Right lobe of liver (tissue), 6 donors: ENCODE data around the gene PLEKHO1. TPM values are rescaled to one million over a fixed set of nuclear protein-coding genes. Genes with fewer than 3 reads are reported as not detected.
A peak's percentile ranks its signal among the peaks of the same experiment; 100 is the strongest.
"Not testable (repeated sequence)": the region's sequence is repeated elsewhere in the genome, so short reads cannot be mapped to it uniquely, and the experiment has no call there.

Experiments used
- ATAC-seq, 4 donors: fragments of 200-7000 bp; cut with Tn5 transposase; one replicate each; pipeline ENCODE4 v1.9.1; 2020; ENCODE audit warnings: mild to moderate bottlenecking in 4 of 4, moderate library complexity in 4 of 4
- DNase-seq, 3 donors: peaks; one replicate each; pipeline ENCODE4 v3.0.0-alpha.2; 2020
- H3K27ac ChIP-seq, 3 donors: fragments of 200-600 bp; one replicate each; pipeline ENCODE4 v1.8.0; 2022
- H3K27me3 ChIP-seq, 2 donors: fragments of 200-600 bp; one replicate each; pipeline ENCODE4 v1.8.0; 2022
- H3K36me3 ChIP-seq, 4 donors: fragments of 200-600 bp; sonication (generic) in 1 of 4; one replicate each; pipeline versions ENCODE4 v1.5.1 to v1.8.0; 2017 to 2022; ENCODE audit warnings: control low read depth in 1 of 4
- H3K4me1 ChIP-seq, 4 donors: fragments of 200-600 bp; sonication (generic) in 1 of 4; one replicate each; pipeline versions ENCODE4 v1.5.1 to v1.8.0; 2017 to 2022; ENCODE audit warnings: control low read depth in 1 of 4
- H3K4me3 ChIP-seq, 3 donors: fragments of 200-600 bp; one replicate each; pipeline ENCODE4 v1.8.0; 2022
- H3K9me3 ChIP-seq, 4 donors: fragments of 200-600 bp; sonication (generic) in 1 of 4; one replicate each; pipeline versions ENCODE4 v1.5.1 to v1.8.0; 2017 to 2022; ENCODE audit warnings: control low read depth in 1 of 4
- CTCF ChIP-seq, 4 donors: fragments of 200-600 bp in 3 of 4; fragments of 450-650 bp in 1 of 4; IDR thresholded peaks; one replicate each; pipeline versions ENCODE4 v1.5.1 to v1.8.0; 2016 to 2022; ENCODE audit warnings: antibody characterized with exemption in 4 of 4, mild to moderate bottlenecking in 2 of 4
- POLR2A ChIP-seq: fragments of 450-650 bp; IDR thresholded peaks from one replicate; pipeline ENCODE4 v1.6.1; 2017; ENCODE audit warnings: antibody characterized with exemption, mild to moderate bottlenecking
- WGBS: methylation state at CpG from one replicate; pipeline ENCODE4 v1.1.6; 2018; ENCODE audit warnings: low coverage, low lambda C conversion rate; ENCODE audit not compliant: insufficient coverage; ENCODE audit errors: missing lambda C conversion rate; 5-methylcytosine and 5-hydroxymethylcytosine counted together
- intact Hi-C, 2 donors: fragments of 100-400 bp; cut with DNase I; formaldehyde crosslinking; loops; one replicate each; pipeline versions ENCODE4 v1.11.2 to v1.14.1; 2022
- total RNA-seq, 6 experiments: library from RNA; depleted of rRNA in 2 of 6; stranded (reverse); fragments of >200 nt in 2 of 6; fragmentation: NEBNext Ultra II Directional in 3 of 6; extraction: Animal tissue kit (Norgen Biotek cat#: 25700) in 3 of 6; gene quantifications; one replicate each; pipeline versions ENCODE4 v1.1.0 to v1.2.4, GENCODE V29; 2016 to 2023
- donor health status: DM: no; HTN: yes; CAD: no.
- donor health status: DM: no; HTN: no; CAD: no.
- donor health status: DM: no; HTN: no; CAD: no.
- donor health status: DM: no; HTN: yes; CAD: no.
- donor health status: DM: no; HTN: yes; CAD: no.

The PLEKHO1 gene
- total RNA-seq, 6 experiments from 2014 or later, result 3.4 to 11.7 (median 5.3) TPM

GRCh38 chr1:150183061-150183460 lies 33.3 kb downstream of the PLEKHO1 start:
- Histone ChIP-seq H3K27ac (no peak overlapping the region), H3K36me3 (no peaks in the 10 kb centered on the region), H3K4me3 (no peak overlapping the region), H3K27me3 (no peaks in the 10 kb centered on the region), H3K9me3 (no peaks in the 10 kb centered on the region), H3K4me1 (no peaks in the 10 kb centered on the region)
- intact Hi-C loops, result no loop called here
- ATAC-seq, result no peak
- WGBS, result 92% methylated on average over 1 of the region's 3 CpGs
- TF ChIP-seq CTCF (IDR thresholded peaks at IDR 0.05), result no peak
- no peak for TF ChIP-seq POLR2A
- no peak for DNase-seq

GRCh38 chr1:150185481-150185880 lies 35.8 kb downstream of the PLEKHO1 start:
- Histone ChIP-seq H3K4me3 (peak overlapping the region in 1 of 3 donors; percentile 47), H3K4me1 (no peaks in the 10 kb centered on the region), H3K9me3 (no peaks in the 10 kb centered on the region), H3K27me3 (no peaks in the 10 kb centered on the region), H3K36me3 (no peaks in the 10 kb centered on the region), H3K27ac (peak overlapping the region in 1 of 3 donors; percentile 44)
- ATAC-seq (no peak), DNase-seq (no peak)
- no peak for TF ChIP-seq POLR2A
- intact Hi-C loops, result no loop called here
- WGBS, result 86% methylated on average over 5 of the region's 7 CpGs

- H3K27me3 ChIP-seq, H3K36me3 ChIP-seq, H3K9me3 ChIP-seq, intact Hi-C loops, H3K4me1 ChIP-seq: not testable (repeated sequence)
- ATAC-seq, result peak; percentile 71 to 82 (median 81)
- DNase-seq, result peak in 2 of 3 donors; percentile 63
- Histone ChIP-seq H3K27ac (peak overlapping the region; percentile 44 to 74 (median 62)), H3K4me3 (peak overlapping the region; percentile 3 to 47 (median 44))
- 7% methylated on average over 7 of the region's 7 CpGs for WGBS
Measured at GRCh38 chr1:150186438-150186788, 36.7 kb downstream of the PLEKHO1 start.

- peak overlapping the region; percentile 8 to 47 (median 44) for H3K4me3 ChIP-seq
- 2% methylated on average over 10 of the region's 10 CpGs for WGBS
Measured at GRCh38 chr1:150186789-150187559, 37.3 kb downstream of the PLEKHO1 start.

GRCh38 chr1:150187560-150187931 lies 37.8 kb downstream of the PLEKHO1 start:
- Histone ChIP-seq H3K27me3 (no peaks in the 10 kb centered on the region), H3K4me1 (no peaks in the 10 kb centered on the region), H3K27ac (no peak overlapping the region), H3K9me3 (no peaks in the 10 kb centered on the region), H3K36me3 (no peaks in the 10 kb centered on the region), H3K4me3 (no peak overlapping the region)
- 20% methylated on average over 3 of the region's 3 CpGs for WGBS
- DNase-seq, result no peak
- intact Hi-C loops, result no loop called here
- ATAC-seq, result peak; percentile 2 to 37 (median 13)
- no peak for TF ChIP-seq CTCF (IDR thresholded peaks at IDR 0.05)
- no peak for TF ChIP-seq POLR2A

More at GRCh38 chr1:150186789-150187559, 37.3 kb downstream of the PLEKHO1 start:
- Histone ChIP-seq H3K27ac (peak overlapping the region; percentile 44 to 74 (median 62)), H3K36me3 (no peaks in the 10 kb centered on the region), H3K9me3 (no peaks in the 10 kb centered on the region), H3K27me3 (no peaks in the 10 kb centered on the region), H3K4me1 (no peaks in the 10 kb centered on the region)
- TF ChIP-seq POLR2A (no peak), CTCF (IDR thresholded peaks at IDR 0.05) (peak; percentile 44 to 57 (median 55))
- DNase-seq (no peak), ATAC-seq (peak; percentile 72 to 80 (median 78))
- intact Hi-C loops, result no loop called here
